ENCODE results near the gene MAP2. TPM values are rescaled to one million over a fixed set of nuclear protein-coding genes. Genes with fewer than 3 reads are reported as not detected.
A peak's percentile ranks its signal among the peaks of the same experiment; 100 is the strongest.

MAP2 gene
- total RNA-seq (2014; rRNA removed; shearing (Covaris generic)) = 2.5 and 4.2 TPM in 2 replicates
- 4.6 and 6.0 TPM in 2 replicates for polyA plus RNA-seq (2015; cell fraction: cytosol; rRNA removed)
- 8.3 and 8.6 TPM in 2 replicates for polyA plus RNA-seq (2015; cell fraction: nucleus; rRNA removed)

- in situ Hi-C loops (cut with HindIII; ENCODE audit: low pct_unique_long_range_greater_than_20kb, low sequenced_read_pairs) = no loop called here
Measured at GRCh38 chr2:209423562-209424198, at the start of gene MAP2. TSS of gene MAP2 (plus strand) at chr2:209424047. CDS start at chr2:209653171, 229,124 bp downstream.

GRCh38 chr2:209376686-209377085 is 47.2 kb upstream of the MAP2 start:
- in situ Hi-C loops (cut with HindIII; ENCODE audit: low pct_unique_long_range_greater_than_20kb, low sequenced_read_pairs) = no loop called here

More at GRCh38 chr2:209423562-209424198, at the start of gene MAP2:
- DNase-seq (ENCODE audit: low read depth, low spot score) = peak; percentile 79

GRCh38 chr2:209380293-209380692 is 43.6 kb upstream of the MAP2 start:
- DNase-seq (ENCODE audit: low read depth, low spot score) = no peak
- in situ Hi-C loops (cut with HindIII; ENCODE audit: low pct_unique_long_range_greater_than_20kb, low sequenced_read_pairs) = no loop called here

More at GRCh38 chr2:209376686-209377085, 47.2 kb upstream of the MAP2 start:
- DNase-seq (ENCODE audit: low read depth, low spot score) = no peak

- in situ Hi-C loops (cut with HindIII; ENCODE audit: low pct_unique_long_range_greater_than_20kb, low sequenced_read_pairs) = no loop called here
- no peak for DNase-seq (ENCODE audit: low read depth, low spot score)
Measured at GRCh38 chr2:209381091-209381490, 42.8 kb upstream of the MAP2 start.

GRCh38 chr2:209382775-209383174 is 41.1 kb upstream of the MAP2 start:
- in situ Hi-C loops (cut with HindIII; ENCODE audit: low pct_unique_long_range_greater_than_20kb, low sequenced_read_pairs) = no loop called here
- DNase-seq (ENCODE audit: low read depth, low spot score) = no peak

- in situ Hi-C loops (cut with HindIII; ENCODE audit: low pct_unique_long_range_greater_than_20kb, low sequenced_read_pairs) = no loop called here
- no peak for DNase-seq (ENCODE audit: low read depth, low spot score)
Measured at GRCh38 chr2:209383212-209383611, 40.6 kb upstream of the MAP2 start.

- no peak for DNase-seq (ENCODE audit: low read depth, low spot score)
- in situ Hi-C loops (cut with HindIII; ENCODE audit: low pct_unique_long_range_greater_than_20kb, low sequenced_read_pairs) = no loop called here
Measured at GRCh38 chr2:209387389-209387788, 36.5 kb upstream of the MAP2 start.

- in situ Hi-C loops (cut with HindIII; ENCODE audit: low pct_unique_long_range_greater_than_20kb, low sequenced_read_pairs) = no loop called here
- no peak for DNase-seq (ENCODE audit: low read depth, low spot score)
Measured at GRCh38 chr2:209388446-209389037, 35.3 kb upstream of the MAP2 start.

- in situ Hi-C loops (cut with HindIII; ENCODE audit: low pct_unique_long_range_greater_than_20kb, low sequenced_read_pairs) = no loop called here
- DNase-seq (ENCODE audit: low read depth, low spot score) = peak; percentile 50
Measured at GRCh38 chr2:209389171-209389618, 34.7 kb upstream of the MAP2 start.

GRCh38 chr2:209390839-209391238 is 33.0 kb upstream of the MAP2 start:
- no peak for DNase-seq (ENCODE audit: low read depth, low spot score)
- in situ Hi-C loops (cut with HindIII; ENCODE audit: low pct_unique_long_range_greater_than_20kb, low sequenced_read_pairs) = no loop called here

GRCh38 chr2:209391776-209392401 is 32.0 kb upstream of the MAP2 start:
- in situ Hi-C loops (cut with HindIII; ENCODE audit: low pct_unique_long_range_greater_than_20kb, low sequenced_read_pairs) = no loop called here
- no peak for DNase-seq (ENCODE audit: low read depth, low spot score)

- in situ Hi-C loops (cut with HindIII; ENCODE audit: low pct_unique_long_range_greater_than_20kb, low sequenced_read_pairs) = no loop called here
- no peak for DNase-seq (ENCODE audit: low read depth, low spot score)
Measured at GRCh38 chr2:209395229-209395628, 28.6 kb upstream of the MAP2 start.

GRCh38 chr2:209395652-209396051 is 28.2 kb upstream of the MAP2 start:
- no peak for DNase-seq (ENCODE audit: low read depth, low spot score)
- in situ Hi-C loops (cut with HindIII; ENCODE audit: low pct_unique_long_range_greater_than_20kb, low sequenced_read_pairs) = no loop called here

- no peak for DNase-seq (ENCODE audit: low read depth, low spot score)
- in situ Hi-C loops (cut with HindIII; ENCODE audit: low pct_unique_long_range_greater_than_20kb, low sequenced_read_pairs) = no loop called here
Measured at GRCh38 chr2:209398463-209398862, 25.4 kb upstream of the MAP2 start.

- DNase-seq (ENCODE audit: low read depth, low spot score) = no peak
- in situ Hi-C loops (cut with HindIII; ENCODE audit: low pct_unique_long_range_greater_than_20kb, low sequenced_read_pairs) = no loop called here
Measured at GRCh38 chr2:209401788-209402187, 22.1 kb upstream of the MAP2 start.

- in situ Hi-C loops (cut with HindIII; ENCODE audit: low pct_unique_long_range_greater_than_20kb, low sequenced_read_pairs) = no loop called here
- no peak for DNase-seq (ENCODE audit: low read depth, low spot score)
Measured at GRCh38 chr2:209411296-209411695, 12.6 kb upstream of the MAP2 start.

- DNase-seq (ENCODE audit: low read depth, low spot score) = no peak
Measured at GRCh38 chr2:209411718-209412117, 12.1 kb upstream of the MAP2 start.

GRCh38 chr2:209413311-209414014 is 10.4 kb upstream of the MAP2 start:
- in situ Hi-C loops (cut with HindIII; ENCODE audit: low pct_unique_long_range_greater_than_20kb, low sequenced_read_pairs) = no loop called here
- DNase-seq (ENCODE audit: low read depth, low spot score) = no peak

More at GRCh38 chr2:209411718-209412117, 12.1 kb upstream of the MAP2 start:
- in situ Hi-C loops (cut with HindIII; ENCODE audit: low pct_unique_long_range_greater_than_20kb, low sequenced_read_pairs) = no loop called here
